Neuron (in vitro differentiated cells): ENCODE results near the gene ATP11A.

Experiments
- H2AFZ ChIP-seq: one replicate; pipeline ENCODE4 v1.6.1; 2013; ENCODE audit warnings: low read depth, mild to moderate bottlenecking, inconsistent platforms, low read length, moderate library complexity
- H3K27me3 ChIP-seq: one replicate; pipeline ENCODE4 v1.6.1; 2013; ENCODE audit warnings: low read length; ENCODE audit not compliant: insufficient read depth
- H3K36me3 ChIP-seq: one replicate; pipeline ENCODE4 v1.6.1; 2013; ENCODE audit warnings: low read length; ENCODE audit not compliant: insufficient read depth
- H3K4me1 ChIP-seq: one replicate; pipeline ENCODE4 v1.6.1; 2013; ENCODE audit warnings: low read length; ENCODE audit not compliant: insufficient read depth
- H3K4me3 ChIP-seq: 2 replicates; pipeline ENCODE4 v1.5.1; 2013; ENCODE audit warnings: mild to moderate bottlenecking, low read length, moderate library complexity
- H3K9me3 ChIP-seq: one replicate; pipeline ENCODE4 v1.6.1; 2013; ENCODE audit warnings: low read length

The ATP11A gene

DNA sequence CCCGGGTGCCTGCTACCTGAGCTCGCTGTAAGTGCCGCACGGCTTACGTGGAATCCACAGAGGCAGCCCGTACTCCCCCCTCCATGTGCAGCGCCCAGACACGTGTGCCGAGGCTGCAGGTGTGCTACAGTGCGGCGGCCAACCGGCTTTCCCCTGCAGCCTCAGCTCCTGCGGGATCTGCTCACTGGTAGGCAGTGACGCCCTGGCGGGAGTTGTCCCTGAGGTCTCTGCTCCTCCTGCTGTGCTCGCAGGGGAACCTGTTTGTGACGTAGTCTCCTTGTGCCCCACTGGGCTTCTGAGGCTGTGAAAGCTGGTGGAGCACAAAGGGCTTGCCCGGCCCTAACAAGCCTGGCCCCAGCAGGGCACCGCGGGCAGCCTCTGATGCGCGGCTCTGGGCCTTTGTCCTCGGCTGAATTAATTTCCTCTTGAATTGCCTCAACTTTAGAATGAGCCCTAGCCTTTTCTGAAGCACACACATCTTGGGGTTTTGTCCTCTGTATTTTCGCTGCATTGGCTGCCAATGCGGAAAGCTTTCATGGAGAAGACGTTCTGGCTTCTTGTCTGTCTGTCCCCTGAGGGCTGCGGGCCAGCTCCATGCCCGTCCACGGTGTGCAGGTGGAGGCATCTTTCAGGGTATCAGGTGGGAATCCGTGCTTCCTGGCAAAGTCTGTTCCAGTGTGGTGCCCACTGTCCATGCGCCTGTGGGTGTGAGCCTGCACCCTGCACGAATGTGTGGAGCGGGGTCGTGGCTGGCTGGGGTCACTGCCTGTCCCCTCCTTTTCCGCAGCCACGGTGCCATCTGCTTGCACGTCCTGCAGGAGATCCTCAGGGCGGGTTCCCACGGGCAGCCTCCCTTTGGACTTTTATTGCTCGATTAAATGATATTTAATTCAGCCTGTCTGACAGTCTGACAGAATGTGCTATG lies 201.9 kb downstream of the ATP11A start:
- Histone ChIP-seq H2AFZ (no peak overlapping the region), H3K9me3 (no peaks in the 10 kb centered on the region), H3K36me3 (no peaks in the 10 kb centered on the region), H3K4me1 (peaks cover 43% of the 10 kb centered on the region), H3K27me3 (peaks cover 6% of the 10 kb centered on the region), H3K4me3 (no peak overlapping the region)

GRCh38 chr13:112892426-112893206 lies 202.8 kb downstream of the ATP11A start:
- peaks cover 43% of the 10 kb centered on the region for H3K4me1 ChIP-seq
- H3K9me3 ChIP-seq: no peaks in the 10 kb centered on the region
- H3K36me3 ChIP-seq: no peaks in the 10 kb centered on the region
- peak overlapping the region; percentile 32 for H2AFZ ChIP-seq
- no peak overlapping the region for H3K4me3 ChIP-seq
- peaks cover 6% of the 10 kb centered on the region for H3K27me3 ChIP-seq

DNA sequence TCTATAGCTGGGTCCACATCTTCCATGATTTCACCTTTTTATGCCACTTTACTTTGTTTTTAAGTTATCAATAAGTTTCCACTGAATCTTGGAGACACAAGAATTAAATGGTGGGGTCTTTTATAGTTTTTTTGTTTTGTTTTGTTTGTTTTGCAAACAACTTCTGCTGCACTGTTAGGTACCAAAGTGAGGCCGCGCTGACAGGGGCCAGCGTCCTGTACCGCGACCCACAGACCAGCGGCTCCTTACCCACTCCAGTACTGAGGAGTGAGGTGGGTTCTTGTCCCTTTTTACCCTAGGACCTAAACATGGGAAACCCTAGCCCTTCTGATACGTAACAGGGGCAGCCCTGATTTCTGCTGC lies 203.3 kb downstream of the ATP11A start:
- no peaks in the 10 kb centered on the region for H3K36me3 ChIP-seq
- peaks cover 6% of the 10 kb centered on the region for H3K27me3 ChIP-seq
- H3K4me1 ChIP-seq: peaks cover 43% of the 10 kb centered on the region
- no peak overlapping the region for H3K4me3 ChIP-seq
- H3K9me3 ChIP-seq: no peaks in the 10 kb centered on the region
- H2AFZ ChIP-seq: peak overlapping the region; percentile 32

DNA sequence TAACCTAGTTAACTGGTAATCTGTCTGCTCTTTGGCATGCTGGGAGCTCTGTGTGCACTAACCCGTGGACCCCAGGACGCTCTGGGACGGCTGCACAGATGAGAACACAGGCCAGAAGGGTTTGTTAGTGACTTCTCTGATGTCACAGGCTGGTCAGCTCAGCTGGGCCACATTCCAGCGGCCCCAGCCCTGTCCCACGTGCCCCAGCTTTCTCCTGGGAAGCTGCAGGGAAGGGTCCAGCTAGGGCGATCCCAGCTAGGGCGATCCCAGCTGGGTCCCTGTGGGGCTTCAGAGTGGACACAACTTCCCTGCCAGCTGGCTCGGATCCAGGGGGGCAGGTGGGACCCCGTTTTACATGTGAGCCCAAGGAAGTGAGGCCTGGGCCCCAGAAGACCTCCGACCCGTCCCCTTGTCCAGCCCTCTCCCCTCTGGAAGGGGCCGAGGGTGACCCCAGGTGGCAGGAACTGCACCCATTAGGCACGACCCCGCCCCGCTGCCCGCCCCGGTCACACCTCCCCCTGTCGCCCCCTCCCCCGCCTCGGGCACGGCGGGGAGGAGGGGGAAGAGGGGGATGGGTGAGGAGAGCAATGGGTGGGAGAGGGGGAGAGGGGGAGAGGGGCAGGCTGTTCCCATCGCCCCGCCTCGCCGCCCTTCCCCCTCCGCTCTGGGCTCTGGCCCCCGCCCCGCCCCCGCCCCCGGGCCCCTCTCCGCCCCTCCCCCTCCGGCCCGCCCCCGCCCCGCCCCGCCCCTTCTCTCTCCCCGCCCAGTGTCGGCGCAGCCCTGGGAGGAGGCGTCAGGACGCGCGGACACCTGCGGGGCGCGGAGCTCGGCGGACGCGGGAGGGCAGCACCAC lies 204.0 kb downstream of the ATP11A start:
- Histone ChIP-seq H3K27me3 (peaks cover 6% of the 10 kb centered on the region), H2AFZ (no peak overlapping the region), H3K4me3 (peak overlapping the region; percentile 47), H3K36me3 (no peaks in the 10 kb centered on the region), H3K4me1 (peaks cover 43% of the 10 kb centered on the region), H3K9me3 (no peaks in the 10 kb centered on the region)

DNA sequence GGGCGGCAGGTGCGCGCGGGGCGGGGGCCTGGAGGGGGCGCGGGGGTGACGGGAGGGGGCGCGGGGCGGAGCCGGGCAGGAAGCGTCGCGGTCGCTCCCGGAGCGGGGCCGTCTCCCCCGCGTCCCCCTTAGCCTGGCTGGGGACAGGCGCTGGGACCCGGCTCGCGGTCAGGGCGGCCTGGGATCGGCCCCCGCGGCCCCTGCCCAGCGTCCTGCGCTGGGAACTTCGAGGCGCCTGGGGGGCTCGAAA lies 204.5 kb downstream of the ATP11A start:
- H3K27me3 ChIP-seq: peaks cover 6% of the 10 kb centered on the region

DNA sequence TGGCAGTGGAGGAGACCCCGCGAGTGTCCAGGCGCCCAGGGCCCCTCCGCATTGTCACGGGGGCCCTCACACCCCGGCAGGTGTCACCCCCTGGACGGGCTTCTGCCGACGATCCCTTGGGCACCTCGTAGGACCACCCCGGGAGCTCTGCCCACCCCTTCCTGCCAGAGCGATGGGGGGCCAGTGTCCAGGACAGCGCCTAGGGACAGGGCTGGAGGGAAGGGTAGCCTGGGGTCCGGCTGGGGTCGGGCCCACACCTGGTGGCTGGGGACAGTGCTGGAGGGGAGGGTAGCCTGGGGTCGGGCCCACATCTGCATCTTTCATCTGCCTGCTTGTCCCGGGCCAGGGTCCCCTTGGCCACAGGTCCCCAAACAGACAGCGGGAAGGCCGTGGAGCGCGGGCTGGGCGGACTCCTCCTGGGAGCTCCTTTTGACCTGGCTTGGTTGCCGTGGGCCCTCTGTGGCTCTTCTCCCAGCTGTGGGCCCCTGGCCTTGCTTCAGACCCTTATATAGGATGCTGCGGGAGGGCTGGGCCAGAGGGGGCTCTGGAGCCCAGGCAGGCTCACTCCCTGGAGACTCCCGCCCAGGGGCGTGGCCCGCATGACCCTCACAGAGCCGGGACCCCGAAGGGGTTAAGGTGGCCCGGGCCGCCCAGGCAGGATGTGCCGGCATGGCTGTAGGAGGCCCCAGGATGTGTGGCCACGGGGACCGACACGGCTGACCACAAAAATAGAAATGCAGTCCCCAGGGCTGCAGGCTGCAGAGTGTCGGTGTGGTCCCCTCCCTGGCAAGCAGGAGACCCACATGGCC lies 205.0 kb downstream of the ATP11A start:
- peak overlapping the region; percentile 47 for H3K4me3 ChIP-seq
- H3K27me3 ChIP-seq: peaks cover 6% of the 10 kb centered on the region
- no peaks in the 10 kb centered on the region for H3K36me3 ChIP-seq
- H3K9me3 ChIP-seq: no peaks in the 10 kb centered on the region
- H3K4me1 ChIP-seq: peaks cover 43% of the 10 kb centered on the region
- peak overlapping the region; percentile 54 for H2AFZ ChIP-seq

More for the DNA sequence above, 204.5 kb downstream of the ATP11A start:
- no peaks in the 10 kb centered on the region for H3K36me3 ChIP-seq
- peaks cover 43% of the 10 kb centered on the region for H3K4me1 ChIP-seq
- no peaks in the 10 kb centered on the region for H3K9me3 ChIP-seq
- H3K4me3 ChIP-seq: peak overlapping the region; percentile 47
- peak overlapping the region; percentile 54 for H2AFZ ChIP-seq

GRCh38 chr13:112895521-112896465 lies 206.0 kb downstream of the ATP11A start:
- Histone ChIP-seq H3K36me3 (no peaks in the 10 kb centered on the region), H3K27me3 (peaks cover 6% of the 10 kb centered on the region), H3K9me3 (peaks cover 2% of the 10 kb centered on the region), H3K4me3 (no peak overlapping the region), H3K4me1 (peaks cover 42% of the 10 kb centered on the region), H2AFZ (no peak overlapping the region)

DNA sequence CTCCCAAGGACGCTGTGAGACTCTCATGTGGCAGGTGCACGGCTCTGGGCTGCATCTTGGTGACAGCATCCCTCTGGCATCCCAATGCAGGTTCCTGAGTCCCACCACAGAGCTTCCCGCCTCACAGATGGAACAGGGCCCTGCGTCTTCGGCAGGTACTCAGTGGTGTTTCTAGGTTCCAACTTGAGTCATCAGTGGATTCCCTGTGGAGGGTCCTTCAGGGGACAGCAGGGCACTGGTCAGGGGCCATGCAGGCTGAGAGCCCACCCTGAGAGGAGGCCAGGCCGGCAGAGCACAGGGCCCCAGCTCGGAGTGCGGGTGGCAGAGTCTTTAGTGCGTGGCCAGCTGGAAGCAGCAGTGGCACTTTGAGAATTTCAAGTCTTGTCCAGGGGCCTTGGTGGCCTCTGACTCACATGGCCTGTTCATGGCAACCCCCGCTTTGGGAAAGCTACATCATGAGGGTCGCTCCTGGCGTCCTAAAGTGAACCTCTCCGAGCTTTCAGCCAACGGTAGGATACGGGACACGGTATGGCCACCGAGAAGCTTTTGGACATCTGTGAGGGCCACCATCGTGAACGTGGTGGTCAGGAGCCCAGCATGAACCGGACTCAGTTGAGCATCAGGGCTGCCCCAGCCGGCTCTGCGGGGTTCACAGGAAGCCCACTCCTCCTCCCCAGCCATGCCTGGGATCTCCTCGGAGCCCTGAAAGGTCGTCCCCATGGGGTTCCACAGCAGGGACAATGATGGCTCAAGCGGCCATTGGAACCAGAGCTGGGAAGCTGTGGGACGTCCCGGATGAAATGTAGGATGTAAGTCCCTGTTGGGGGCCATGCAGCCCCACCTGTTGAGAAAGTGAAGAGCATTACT lies 207.1 kb downstream of the ATP11A start:
- H2AFZ ChIP-seq: no peak overlapping the region
- H3K4me3 ChIP-seq: no peak overlapping the region
- H3K4me1 ChIP-seq: peaks cover 30% of the 10 kb centered on the region
- no peaks in the 10 kb centered on the region for H3K36me3 ChIP-seq
- H3K27me3 ChIP-seq: peaks cover 6% of the 10 kb centered on the region
- peaks cover 2% of the 10 kb centered on the region for H3K9me3 ChIP-seq

DNA sequence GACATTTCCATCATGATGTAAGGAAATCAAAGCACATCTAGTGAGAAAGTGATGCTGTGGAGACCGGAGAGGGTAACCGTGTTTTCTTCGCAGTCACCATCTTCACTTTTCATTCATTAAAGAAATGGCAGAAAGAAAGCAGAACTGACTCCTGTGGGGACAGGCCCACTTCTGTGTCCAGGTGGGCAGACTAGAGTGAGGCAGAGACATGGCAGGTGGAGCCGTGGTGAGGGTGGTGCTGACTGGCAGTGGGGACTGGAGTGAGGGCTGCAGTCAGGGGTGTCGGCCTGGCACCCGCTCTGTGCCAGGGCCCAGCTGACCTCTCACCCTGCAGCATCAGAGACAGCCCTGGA lies 207.7 kb downstream of the ATP11A start:
- Histone ChIP-seq H3K27me3 (peaks cover 6% of the 10 kb centered on the region), H3K4me3 (no peak overlapping the region), H2AFZ (no peak overlapping the region), H3K36me3 (no peaks in the 10 kb centered on the region), H3K9me3 (peaks cover 2% of the 10 kb centered on the region), H3K4me1 (peaks cover 24% of the 10 kb centered on the region)

DNA sequence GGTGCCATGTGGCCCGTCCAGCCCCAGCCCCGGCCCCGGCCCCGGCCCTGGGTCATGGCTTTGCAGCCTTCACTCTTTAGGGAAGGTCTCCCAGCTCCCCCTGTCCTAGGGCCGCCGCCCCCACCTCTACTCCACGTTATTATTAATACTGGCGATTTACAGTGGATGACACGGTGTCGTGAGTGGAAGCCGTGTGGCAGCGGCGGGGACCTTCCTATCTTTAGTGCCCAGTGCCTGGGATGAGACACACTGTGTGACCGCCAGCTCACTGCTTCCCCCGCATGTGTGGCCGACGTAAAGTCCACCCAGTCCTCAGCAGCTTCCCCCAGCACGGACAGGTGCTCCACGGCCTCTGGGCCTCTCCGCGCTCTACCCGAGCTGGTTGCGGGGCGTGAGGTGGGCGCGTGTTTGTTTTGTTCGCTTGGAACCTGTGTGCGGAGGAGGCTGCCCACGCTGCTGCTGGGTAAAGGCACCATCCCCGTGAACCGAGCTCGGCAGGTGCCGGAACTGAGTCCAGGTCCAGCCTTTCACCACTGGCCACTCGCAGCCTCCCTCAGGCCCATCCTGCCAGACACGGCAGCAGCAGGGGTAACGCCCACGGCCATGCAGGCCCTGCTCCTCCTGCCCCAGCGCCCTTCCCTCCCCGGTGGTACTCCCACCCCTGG lies 208.2 kb downstream of the ATP11A start:
- H2AFZ ChIP-seq: no peak overlapping the region
- peaks cover 2% of the 10 kb centered on the region for H3K9me3 ChIP-seq
- H3K36me3 ChIP-seq: no peaks in the 10 kb centered on the region
- H3K4me1 ChIP-seq: peaks cover 19% of the 10 kb centered on the region
- no peak overlapping the region for H3K4me3 ChIP-seq
- H3K27me3 ChIP-seq: peaks cover 6% of the 10 kb centered on the region
